ENCODE measurements around the gene TDRD12. TPM values are rescaled to one million over a fixed set of nuclear protein-coding genes. Genes with fewer than 3 reads are reported as not detected.
"Not testable (repeated sequence)": the region's sequence is repeated elsewhere in the genome, so short reads cannot be mapped to it uniquely, and the experiment has no call there.

Gene TDRD12
- polyA plus RNA-seq, 3 donors, result 0.05 TPM; not detected in 2

DNA sequence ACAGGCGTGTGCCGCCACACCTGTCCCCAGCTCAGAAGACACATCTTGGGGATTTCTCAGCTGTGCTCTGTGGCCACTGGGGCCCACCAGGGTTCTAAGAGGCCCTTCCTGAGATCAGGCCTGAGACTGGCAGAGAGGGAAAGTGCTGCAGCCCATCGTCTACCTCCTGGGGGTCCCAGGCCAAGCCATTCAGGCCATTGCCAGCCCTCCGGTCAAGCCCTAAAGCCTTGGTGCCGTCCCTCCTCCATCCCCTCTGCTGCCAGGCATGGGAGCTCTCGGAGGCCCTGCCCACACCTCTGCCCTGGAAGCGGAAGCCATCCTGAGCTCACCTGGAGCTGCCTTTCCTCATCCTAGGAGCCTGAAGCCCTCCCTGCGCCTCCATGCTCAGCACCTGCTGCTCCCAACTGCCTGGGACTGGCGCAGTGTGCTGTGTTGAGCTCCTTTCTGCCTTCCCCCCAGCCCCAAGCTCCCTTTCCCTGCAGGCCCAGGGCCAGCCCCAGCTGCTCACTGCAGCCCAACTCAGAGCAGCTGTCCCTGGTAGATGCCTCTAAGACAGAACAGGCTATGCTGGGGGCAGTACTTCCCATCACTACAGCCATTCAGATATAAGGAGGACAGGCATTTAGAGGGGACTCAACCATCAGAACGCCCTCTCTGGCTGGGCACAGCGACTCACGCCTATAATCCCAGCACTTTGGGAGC lies 147.1 kb downstream of the TDRD12 start:
- TF ChIP-seq, protein P1, sequence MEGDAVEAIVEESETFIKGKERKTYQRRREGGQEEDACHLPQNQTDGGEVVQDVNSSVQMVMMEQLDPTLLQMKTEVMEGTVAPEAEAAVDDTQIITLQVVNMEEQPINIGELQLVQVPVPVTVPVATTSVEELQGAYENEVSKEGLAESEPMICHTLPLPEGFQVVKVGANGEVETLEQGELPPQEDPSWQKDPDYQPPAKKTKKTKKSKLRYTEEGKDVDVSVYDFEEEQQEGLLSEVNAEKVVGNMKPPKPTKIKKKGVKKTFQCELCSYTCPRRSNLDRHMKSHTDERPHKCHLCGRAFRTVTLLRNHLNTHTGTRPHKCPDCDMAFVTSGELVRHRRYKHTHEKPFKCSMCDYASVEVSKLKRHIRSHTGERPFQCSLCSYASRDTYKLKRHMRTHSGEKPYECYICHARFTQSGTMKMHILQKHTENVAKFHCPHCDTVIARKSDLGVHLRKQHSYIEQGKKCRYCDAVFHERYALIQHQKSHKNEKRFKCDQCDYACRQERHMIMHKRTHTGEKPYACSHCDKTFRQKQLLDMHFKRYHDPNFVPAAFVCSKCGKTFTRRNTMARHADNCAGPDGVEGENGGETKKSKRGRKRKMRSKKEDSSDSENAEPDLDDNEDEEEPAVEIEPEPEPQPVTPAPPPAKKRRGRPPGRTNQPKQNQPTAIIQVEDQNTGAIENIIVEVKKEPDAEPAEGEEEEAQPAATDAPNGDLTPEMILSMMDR (IDR thresholded peaks at IDR 0.05), result no peak

DNA sequence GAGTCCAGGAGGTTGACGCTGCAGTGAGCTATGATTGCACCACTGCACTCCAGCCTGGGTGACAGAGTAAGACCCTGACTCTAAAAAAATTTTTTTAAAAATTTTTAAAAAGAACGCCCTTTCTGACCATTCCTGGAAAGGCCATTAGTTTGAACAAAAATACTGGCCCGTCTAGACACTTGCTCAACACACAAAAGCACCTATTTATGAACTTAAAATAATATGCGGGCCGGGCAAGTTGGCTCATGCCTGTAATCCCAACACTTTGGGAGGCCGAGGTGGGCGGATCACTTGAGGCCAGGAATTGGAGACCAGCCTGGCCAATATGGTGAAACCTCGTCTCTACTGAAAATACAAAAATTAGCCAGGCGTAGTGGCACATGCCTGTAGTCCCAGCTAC lies 147.9 kb downstream of the TDRD12 start:
- not testable (repeated sequence) for H3K27ac Mint-ChIP-seq, H3K9me3 Mint-ChIP-seq

More for the DNA sequence above, 147.1 kb downstream of the TDRD12 start:
- H3K4me2 ChIP-seq (replicated peaks; ENCODE audit: extremely low read depth, low read length, poor library complexity, severe bottlenecking), result no peak overlapping the region
- H3K9me3 ChIP-seq (replicated peaks in 1 of 2; ENCODE audit: control insufficient read depth in 1 of 2, insufficient read depth in 1 of 2, low read length in 2 of 2), result no peaks in the 10 kb centered on the region
- DNase-seq, result no peak
- no peaks in the 10 kb centered on the region for H3K4me1 ChIP-seq (ENCODE audit: control insufficient read depth in 1 of 2, insufficient read depth in 2 of 2, low read length in 2 of 2)
- 92% methylated on average over 10 of the region's 12 CpGs for whole genome bisulfite sequencing (ENCODE audit: insufficient coverage)
- no peak overlapping the region for H3K4me3 ChIP-seq (replicated peaks in 1 of 3; ENCODE audit: low read depth in 2 of 3, low read length in 3 of 3)
- intact Hi-C loops (cut with micrococcal nuclease), result no loop called here
- H3K27ac Mint-ChIP-seq, result no peak overlapping the region
- no peaks in the 10 kb centered on the region for H3K27me3 ChIP-seq (ENCODE audit: control insufficient read depth in 2 of 2, insufficient read depth in 2 of 2, low read length in 2 of 2)
- H3K4me3 Mint-ChIP-seq, result no peak overlapping the region
- no peaks in the 10 kb centered on the region for H4K20me1 ChIP-seq (ENCODE audit: insufficient read depth, low read length)
- no peak overlapping the region for H3K9ac ChIP-seq (ENCODE audit: insufficient read depth, low read length, poor library complexity, severe bottlenecking)
- H3K79me2 ChIP-seq (ENCODE audit: insufficient read depth, low read length), result no peaks in the 10 kb centered on the region
- no peak overlapping the region for H2AFZ ChIP-seq (ENCODE audit: insufficient read depth, low read depth, low read length, poor library complexity, severe bottlenecking)
- H3K27me3 Mint-ChIP-seq (ENCODE audit: low read depth in 3 of 3), result peaks cover 0 to 2% (median 2%) of the 10 kb centered on the region in 3 donors
- no peaks in the 10 kb centered on the region for H3K36me3 Mint-ChIP-seq
- H3K4me1 Mint-ChIP-seq, result no peaks in the 10 kb centered on the region
- no peaks in the 10 kb centered on the region for H3K36me3 ChIP-seq (replicated peaks in 1 of 2; ENCODE audit: control insufficient read depth in 1 of 2, insufficient read depth in 2 of 2, low read length in 2 of 2)
- H3K9me3 Mint-ChIP-seq, result peaks cover 0 to 2% (median 0%) of the 10 kb centered on the region in 7 donors
- H3K27ac ChIP-seq (ENCODE audit: low read depth in 1 of 2, low read length in 2 of 2), result no peak overlapping the region

More for the DNA sequence above, 147.9 kb downstream of the TDRD12 start:
- H3K9me3 ChIP-seq (replicated peaks in 1 of 2; ENCODE audit: control insufficient read depth in 1 of 2, insufficient read depth in 1 of 2, low read length in 2 of 2); intact Hi-C loops (cut with micrococcal nuclease); H4K20me1 ChIP-seq (ENCODE audit: insufficient read depth, low read length); H3K4me3 ChIP-seq (replicated peaks in 1 of 3; ENCODE audit: low read depth in 2 of 3, low read length in 3 of 3); H2AFZ ChIP-seq (ENCODE audit: insufficient read depth, low read depth, low read length, poor library complexity, severe bottlenecking); H3K27me3 ChIP-seq (ENCODE audit: control insufficient read depth in 2 of 2, insufficient read depth in 2 of 2, low read length in 2 of 2); H3K36me3 Mint-ChIP-seq; H3K27ac ChIP-seq (ENCODE audit: low read depth in 1 of 2, low read length in 2 of 2); H3K4me2 ChIP-seq (replicated peaks; ENCODE audit: extremely low read depth, low read length, poor library complexity, severe bottlenecking); H3K4me1 Mint-ChIP-seq; H3K27me3 Mint-ChIP-seq (ENCODE audit: low read depth in 3 of 3); H3K4me3 Mint-ChIP-seq; H3K79me2 ChIP-seq (ENCODE audit: insufficient read depth, low read length); H3K4me1 ChIP-seq (ENCODE audit: control insufficient read depth in 1 of 2, insufficient read depth in 2 of 2, low read length in 2 of 2); DNase-seq; H3K9ac ChIP-seq (ENCODE audit: insufficient read depth, low read length, poor library complexity, severe bottlenecking); H3K36me3 ChIP-seq (replicated peaks in 1 of 2; ENCODE audit: control insufficient read depth in 1 of 2, insufficient read depth in 2 of 2, low read length in 2 of 2): not testable (repeated sequence)
- 98% methylated on average over 9 of the region's 9 CpGs for WGBS (ENCODE audit: insufficient coverage)
